ENCODE data around the gene PNMA8A.
"Not testable (repeated sequence)": the region's sequence is repeated elsewhere in the genome, so short reads cannot be mapped to it uniquely, and the experiment has no call there.

The PNMA8A gene

GRCh38 chr19:46466536-46467196 is 4.7 kb downstream of the PNMA8A start:
- DNase-seq (ENCODE audit: low read depth, low spot score), result no peak

- DNase-seq (ENCODE audit: low read depth, low spot score), result no peak
Measured at GRCh38 chr19:46463516-46463915, 7.8 kb downstream of the PNMA8A start.

- DNase-seq (ENCODE audit: low read depth, low spot score), result no peak
Measured at GRCh38 chr19:46461537-46461936, 9.8 kb downstream of the PNMA8A start.

GRCh38 chr19:46460981-46461380 is 10.4 kb downstream of the PNMA8A start:
- DNase-seq (ENCODE audit: low read depth, low spot score), result no peak

- DNase-seq (ENCODE audit: low read depth, low spot score), result no peak
Measured at GRCh38 chr19:46460055-46460454, 11.3 kb downstream of the PNMA8A start.

GRCh38 chr19:46456930-46457329 is 14.4 kb downstream of the PNMA8A start:
- DNase-seq (ENCODE audit: low read depth, low spot score), result no peak

GRCh38 chr19:46454244-46454643 is 17.1 kb downstream of the PNMA8A start:
- DNase-seq (ENCODE audit: low read depth, low spot score), result no peak

GRCh38 chr19:46453661-46454060 is 17.7 kb downstream of the PNMA8A start:
- DNase-seq (ENCODE audit: low read depth, low spot score), result no peak

GRCh38 chr19:46452186-46452585 is 19.2 kb downstream of the PNMA8A start:
- no peak for DNase-seq (ENCODE audit: low read depth, low spot score)

GRCh38 chr19:46451352-46451751 is 20.0 kb downstream of the PNMA8A start:
- DNase-seq (ENCODE audit: low read depth, low spot score), result no peak

- DNase-seq (ENCODE audit: low read depth, low spot score), result no peak
Measured at GRCh38 chr19:46450737-46451136, 20.6 kb downstream of the PNMA8A start.

- no peak for DNase-seq (ENCODE audit: low read depth, low spot score)
Measured at GRCh38 chr19:46449228-46449627, 22.1 kb downstream of the PNMA8A start.

GRCh38 chr19:46448601-46449000 is 22.8 kb downstream of the PNMA8A start:
- no peak for DNase-seq (ENCODE audit: low read depth, low spot score)

- no peak for DNase-seq (ENCODE audit: low read depth, low spot score)
Measured at GRCh38 chr19:46447824-46448223, 23.5 kb downstream of the PNMA8A start.

GRCh38 chr19:46447006-46447405 is 24.4 kb downstream of the PNMA8A start:
- no peak for DNase-seq (ENCODE audit: low read depth, low spot score)

- DNase-seq (ENCODE audit: low read depth, low spot score), result no peak
Measured at GRCh38 chr19:46446021-46446420, 25.3 kb downstream of the PNMA8A start.

GRCh38 chr19:46442808-46443450 is 28.4 kb downstream of the PNMA8A start:
- DNase-seq (ENCODE audit: low read depth, low spot score), result no peak

- no peak for DNase-seq (ENCODE audit: low read depth, low spot score)
Measured at GRCh38 chr19:46441866-46442265, 29.5 kb downstream of the PNMA8A start.

- DNase-seq (ENCODE audit: low read depth, low spot score), result not testable (repeated sequence)
Measured at GRCh38 chr19:46435689-46436088, 35.7 kb downstream of the PNMA8A start.

- no peak for DNase-seq (ENCODE audit: low read depth, low spot score)
Measured at GRCh38 chr19:46435009-46435408, 36.4 kb downstream of the PNMA8A start.

- DNase-seq (ENCODE audit: low read depth, low spot score), result not testable (repeated sequence)
Measured at GRCh38 chr19:46433470-46433869, 37.9 kb downstream of the PNMA8A start.

GRCh38 chr19:46431824-46432223 is 39.5 kb downstream of the PNMA8A start:
- no peak for DNase-seq (ENCODE audit: low read depth, low spot score)

GRCh38 chr19:46429999-46430398 is 41.4 kb downstream of the PNMA8A start:
- no peak for DNase-seq (ENCODE audit: low read depth, low spot score)
